H1 (cell line): ENCODE results near the gene PLD5. TPM values are rescaled to one million over a fixed set of nuclear protein-coding genes. Genes with fewer than 3 reads are reported as not detected.

ENCODE experiments used
- CTCF ChIA-PET: fragments of 300-600 bp; sonication (Branson Sonifier 250); formaldehyde crosslinking; loops from one replicate; lab custom pipeline; 2021; ENCODE audit not compliant: partially characterized antibody; lab: Charles Lee
- POLR2A ChIA-PET: fragments of 300-600 bp; sonication (Branson Sonifier 250); formaldehyde crosslinking; loops from one replicate; lab custom pipeline; 2021; ENCODE audit warnings: inconsistent platforms; ENCODE audit not compliant: partially characterized antibody; lab: Charles Lee
- DNase-seq, 2 experiments: peaks; one replicate each; pipeline versions ENCODE4 v3.0.0 to v3.0.0-alpha.2; 2010 to 2022; ENCODE audit warnings: low spot score in 2 of 2, low read depth in 1 of 2, mixed read lengths in 1 of 2
- FAIRE-seq: peaks from 2 replicates; lab custom pipeline; 2011; peaks lifted over from hg19 to GRCh38; lab: Jason Lieb, UNC
- H2AFZ ChIP-seq: 2 replicates; pipeline ENCODE4 v1.8.1; 2012; ENCODE audit warnings: low read length, inconsistent platforms
- H2AK5ac ChIP-seq: 2 replicates; pipeline ENCODE4 v1.6.1; 2013; ENCODE audit warnings: low read depth, low read length
- H2BK120ac ChIP-seq: replicated peaks from 2 replicates; pipeline ENCODE3; 2013; ENCODE audit warnings: low read depth, low read length, inconsistent platforms
- H2BK12ac ChIP-seq: 2 replicates; pipeline ENCODE4 v1.6.1; 2013; ENCODE audit warnings: low read depth, low read length
- H2BK15ac ChIP-seq: 2 replicates; pipeline ENCODE4 v1.6.1; 2013; ENCODE audit warnings: low read length
- H2BK20ac ChIP-seq: 2 replicates; pipeline ENCODE4 v1.6.1; 2013; ENCODE audit warnings: low read length
- H2BK5ac ChIP-seq: 2 replicates; pipeline ENCODE4 v1.6.1; 2013; ENCODE audit warnings: low read depth, low read length
- H3K14ac ChIP-seq: 2 replicates; pipeline ENCODE4 v1.6.1; 2013; ENCODE audit warnings: inconsistent platforms; ENCODE audit not compliant: insufficient read length
- H3K18ac ChIP-seq: 2 replicates; pipeline ENCODE4 v1.6.1; 2013; ENCODE audit warnings: low read length; ENCODE audit errors: extremely low read depth
- H3K23ac ChIP-seq: 2 replicates; pipeline ENCODE4 v1.6.1; 2013; ENCODE audit warnings: inconsistent platforms; ENCODE audit not compliant: insufficient read length
- H3K23me2 ChIP-seq: 2 replicates; pipeline ENCODE4 v1.6.1; 2013; ENCODE audit warnings: low read depth, low read length
- H3K27ac ChIP-seq: 2 replicates; pipeline ENCODE4 v1.6.1; 2011; ENCODE audit warnings: low read depth, low read length, inconsistent platforms
- H3K27me3 ChIP-seq, 4 experiments: replicated peaks in 1 of 4; 1 replicate in 1 of 4; 2 replicates in 3 of 4; pipeline versions ENCODE4 v1.6.1 to v1.8.1; 2011 to 2013; ENCODE audit warnings: low read length in 3 of 4, mild to moderate bottlenecking in 3 of 4, inconsistent platforms in 2 of 4, mixed read lengths in 2 of 4, moderate library complexity in 1 of 4; ENCODE audit not compliant: control insufficient read depth in 3 of 4, insufficient read depth in 3 of 4; ENCODE audit errors: extremely low read depth in 1 of 4
- H3K36me3 ChIP-seq, 4 experiments: 2 replicates each; pipeline versions ENCODE4 v1.6.1 to v1.8.1; 2011 to 2013; ENCODE audit warnings: mild to moderate bottlenecking in 4 of 4, low read length in 3 of 4, moderate library complexity in 2 of 4, control low read depth in 1 of 4, inconsistent platforms in 1 of 4; ENCODE audit not compliant: insufficient read depth in 4 of 4, control insufficient read depth in 2 of 4
- H3K4ac ChIP-seq: replicated peaks from 2 replicates; pipeline ENCODE3; 2013; ENCODE audit warnings: low read length, low read depth, mixed read lengths, inconsistent platforms; ENCODE audit not compliant: insufficient read length
- H3K4me1 ChIP-seq, 4 experiments: replicated peaks in 1 of 4; 1 replicate in 1 of 4; 2 replicates in 3 of 4; pipeline versions ENCODE4 v1.6.1 to v1.8.1; 2011 to 2013; ENCODE audit warnings: low read length in 3 of 4, inconsistent platforms in 2 of 4, mixed read lengths in 1 of 4; ENCODE audit not compliant: insufficient read depth in 4 of 4, control insufficient read depth in 3 of 4
- H3K4me2 ChIP-seq, 2 experiments: 2 replicates each; pipeline versions ENCODE4 v1.6.1 to v1.8.1; 2011 to 2013; ENCODE audit warnings: low read depth in 2 of 2, low read length in 2 of 2, control low read depth in 1 of 2, inconsistent platforms in 1 of 2, mild to moderate bottlenecking in 1 of 2; ENCODE audit not compliant: insufficient read depth in 1 of 2
- H3K4me3 ChIP-seq, 4 experiments: fragments of 200-600, 300-600 bp in 1 of 4; sonication (generic), shearing (Covaris generic), sonication (Bioruptor Twin) in 1 of 4; 2 replicates each; pipeline versions ENCODE4 v1.5.1 to v1.8.1; 2011 to 2016; ENCODE audit warnings: low read length in 4 of 4, low read depth in 3 of 4, control low read depth in 2 of 4, inconsistent platforms in 2 of 4, mild to moderate bottlenecking in 2 of 4, mixed read lengths in 1 of 4, moderate library complexity in 1 of 4; ENCODE audit not compliant: insufficient read depth in 2 of 4; ENCODE audit errors: extremely low read depth in 1 of 4
- H3K56ac ChIP-seq: replicated peaks from 2 replicates; pipeline ENCODE3; 2013; ENCODE audit warnings: low read depth, mild to moderate bottlenecking, mixed read lengths, low read length, inconsistent platforms; ENCODE audit not compliant: insufficient read length
- H3K79me1 ChIP-seq: 2 replicates; pipeline ENCODE4 v1.6.1; 2013; ENCODE audit warnings: low read depth, low read length, control low read depth
- H3K79me2 ChIP-seq, 2 experiments: 2 replicates each; pipeline versions ENCODE4 v1.6.1 to v1.8.1; 2012 to 2013; ENCODE audit warnings: low read length in 2 of 2, mild to moderate bottlenecking in 2 of 2, inconsistent platforms in 1 of 2; ENCODE audit not compliant: insufficient read depth in 2 of 2, control insufficient read depth in 1 of 2
- H3K9ac ChIP-seq, 4 experiments: replicated peaks in 1 of 4; 1 replicate in 1 of 4; 2 replicates in 3 of 4; pipeline versions ENCODE4 v1.6.1 to v1.8.1; 2011 to 2013; ENCODE audit warnings: low read depth in 3 of 4, low read length in 3 of 4, control low read depth in 2 of 4, mild to moderate bottlenecking in 2 of 4, moderate library complexity in 2 of 4, inconsistent platforms in 1 of 4; ENCODE audit errors: extremely low read depth in 1 of 4
- H3K9me3 ChIP-seq, 2 experiments: 2 replicates each; pipeline versions ENCODE4 v1.6.1 to v1.8.1; 2012 to 2013; ENCODE audit warnings: mild to moderate bottlenecking in 2 of 2, moderate library complexity in 2 of 2, control low read depth in 1 of 2, inconsistent platforms in 1 of 2, low read depth in 1 of 2, low read length in 1 of 2, mixed read lengths in 1 of 2; ENCODE audit not compliant: insufficient read depth in 2 of 2
- H4K20me1 ChIP-seq, 2 experiments: replicated peaks in 1 of 2; 2 replicates each; pipeline versions ENCODE3 to v1.8.1; 2011 to 2013; ENCODE audit warnings: inconsistent platforms in 2 of 2, low read length in 2 of 2, mild to moderate bottlenecking in 1 of 2; ENCODE audit not compliant: insufficient read depth in 2 of 2, control insufficient read depth in 1 of 2
- H4K5ac ChIP-seq: 2 replicates; pipeline ENCODE4 v1.6.1; 2013; ENCODE audit warnings: low read length, low read depth, mixed read lengths, inconsistent platforms; ENCODE audit not compliant: insufficient read length
- H4K8ac ChIP-seq: 2 replicates; pipeline ENCODE4 v1.8.0; 2013; ENCODE audit warnings: mild to moderate bottlenecking, moderate library complexity, low read length, inconsistent platforms; ENCODE audit not compliant: insufficient read depth; ENCODE audit errors: extremely low read depth
- H4K91ac ChIP-seq: replicated peaks from 2 replicates; pipeline ENCODE3; 2013; ENCODE audit warnings: low read length, mixed read lengths, inconsistent platforms; ENCODE audit not compliant: insufficient read length
- PHF8 ChIP-seq: fragments of 200-600 bp; sonication (generic); conservative IDR thresholded peaks from 2 replicates; pipeline ENCODE4 v1.7.1; 2012; ENCODE audit warnings: low read depth, mild to moderate bottlenecking, inconsistent platforms, low read length, moderate library complexity
- ZNF274 ChIP-seq: IDR thresholded peaks from 2 replicates; pipeline ENCODE4 v1.7.0; 2012; ENCODE audit warnings: low read length, borderline replicate concordance; ENCODE audit errors: extremely low read depth
- WGBS, 2 experiments: shearing (Covaris generic) in 1 of 2; methylation state at CpG; one replicate each; pipeline versions ENCODE4 v1.1.6 to v1.1.7; 2013 to 2015; ENCODE audit warnings: low lambda C conversion rate in 2 of 2, mixed read lengths in 2 of 2, inconsistent platforms in 1 of 2, low coverage in 1 of 2, missing lambda C conversion rate in 1 of 2; ENCODE audit not compliant: insufficient replicate concordance in 2 of 2, insufficient coverage in 1 of 2, insufficient read length in 1 of 2; ENCODE audit errors: extremely low coverage in 1 of 2, missing lambda C conversion rate in 1 of 2; 5-methylcytosine and 5-hydroxymethylcytosine counted together
- polyA plus RNA-seq, 7 experiments: library from polyadenylated mRNA; depleted of rRNA in 3 of 7; stranded (reverse) in 5 of 7; unstranded in 2 of 7; fragments of >200 nt in 5 of 7; fragments of 200-250 nt in 2 of 7; gene quantifications; 1 replicate in 5 of 7; 2 replicates in 1 of 7; 4 replicates in 1 of 7; pipeline versions ENCODE4 v1.2.1 to v1.2.3, GENCODE V29; 2011 to 2013; ENCODE audit warnings: missing spikeins in 2 of 7, mixed read lengths in 2 of 7
- total RNA-seq: library from RNA; stranded (reverse); fragmentation: NEBNext Ultra II Directional; extraction: Animal tissue kit (Norgen Biotek cat#: 25700); gene quantifications from 2 replicates; pipeline ENCODE4 v1.2.1, GENCODE V29; 2021

PLD5 gene
- total and polyA plus RNA-seq, 2 of the 8 experiments (the other 6 are each of a cell fraction or from before 2014, with no cell fraction given), result 0.86 to 8.5 TPM

- Histone ChIP-seq H3K4ac (no peak overlapping the region), H2BK15ac (no peak overlapping the region), H3K56ac (no peak overlapping the region), H3K36me3 (peaks cover 0 to 5% (median 0%) of the 10 kb centered on the region in 4 experiments; a peak in 1 of 8 replicates), H4K91ac (no peak overlapping the region), H3K9me3 (peaks cover 2 to 13% of the 10 kb centered on the region in 2 experiments; a peak in 2 of 4 replicates), H3K14ac (no peak overlapping the region), H2BK12ac (no peak overlapping the region), H2BK120ac (no peak overlapping the region), H3K18ac (no peak overlapping the region), H3K9ac (no peak overlapping the region), H2BK20ac (no peak overlapping the region), H2AFZ (no peak overlapping the region), H4K5ac (no peak overlapping the region), H2BK5ac (no peak overlapping the region), H2AK5ac (no peak overlapping the region), H3K4me2 (no peak overlapping the region), H3K27me3 (no peaks in the 10 kb centered on the region), H3K79me2 (no peaks in the 10 kb centered on the region), H3K4me3 (no peak overlapping the region), H4K20me1 (no peaks in the 10 kb centered on the region), H3K23ac (no peak overlapping the region), H3K23me2 (no peaks in the 10 kb centered on the region), H3K27ac (no peak overlapping the region), H3K79me1 (no peaks in the 10 kb centered on the region), H3K4me1 (no peaks in the 10 kb centered on the region), H4K8ac (no peak overlapping the region)
- TF ChIP-seq ZNF274, result no peak
- TF ChIP-seq PHF8, result no peak
- CTCF ChIA-PET, result interaction anchor here (0.6 to 2.5 kb wide), 7 partner anchors 9 to 179 kb away, joined by 3 to 10 read pairs (median 3); partner anchors contain the start of gene PLD5
- DNase-seq, result no peak
- POLR2A ChIA-PET, result no interaction called here
- WGBS, 2 experiments, result 95% methylated on average over 3 of the region's 3 CpGs; no CpG with 5 or more reads in 1 of the 2 experiments
- FAIRE-seq, result no peak
These were observed 46.6 kb downstream of the PLD5 start for GRCh38 chr1:242477944-242478343.
